ENCODE results near the gene POR.

POR gene

GRCh38 chr7:75875113-75876080 lies 39.6 kb upstream of the POR start:
- no peaks in the 10 kb centered on the region for H3F3A ChIP-seq (ENCODE audit: insufficient read depth, low read length)
- H3K79me2 ChIP-seq (ENCODE audit: insufficient read depth, low read length): no peaks in the 10 kb centered on the region
- TF ChIP-seq EZH2 (IDR thresholded peaks at IDR 0.05; ENCODE audit: borderline replicate concordance, low read length): no peak
- no peak for TF ChIP-seq CTCF (IDR thresholded peaks at IDR 0.05; ENCODE audit: low read length)
- H2AFZ ChIP-seq (ENCODE audit: low read length): no peak overlapping the region
- peaks cover 15% of the 10 kb centered on the region for H3K4me1 ChIP-seq (ENCODE audit: insufficient read depth, low read length, severe bottlenecking)
- no peaks in the 10 kb centered on the region for H4K20me1 ChIP-seq (ENCODE audit: insufficient read depth, low read length)
- no peaks in the 10 kb centered on the region for H3K27me3 ChIP-seq (ENCODE audit: insufficient read depth, low read length)
- H3K9me2 ChIP-seq (ENCODE audit: low read depth, low read length): no peaks in the 10 kb centered on the region
- H3K27ac ChIP-seq (ENCODE audit: low read depth, low read length, poor library complexity, severe bottlenecking): no peak overlapping the region
- H3K9me3 ChIP-seq (ENCODE audit: low read length): no peaks in the 10 kb centered on the region
- H3K36me3 ChIP-seq (ENCODE audit: insufficient read depth, low read length): no peaks in the 10 kb centered on the region
- no peak overlapping the region for H3K4me3 ChIP-seq (ENCODE audit: low read depth, low read length, poor library complexity, severe bottlenecking)
- H3K9ac ChIP-seq (ENCODE audit: low read length): no peak overlapping the region
- H3K4me2 ChIP-seq (ENCODE audit: low read length): no peak overlapping the region

- Histone ChIP-seq H3K9me2 (ENCODE audit: low read depth, low read length) (no peaks in the 10 kb centered on the region), H3K79me2 (ENCODE audit: insufficient read depth, low read length) (no peaks in the 10 kb centered on the region), H3K9me3 (ENCODE audit: low read length) (no peaks in the 10 kb centered on the region), H3K9ac (ENCODE audit: low read length) (no peak overlapping the region), H3K4me3 (ENCODE audit: low read depth, low read length, poor library complexity, severe bottlenecking) (no peak overlapping the region), H3F3A (ENCODE audit: insufficient read depth, low read length) (no peaks in the 10 kb centered on the region), H3K4me1 (ENCODE audit: insufficient read depth, low read length, severe bottlenecking) (peaks cover 15% of the 10 kb centered on the region), H3K27ac (ENCODE audit: low read depth, low read length, poor library complexity, severe bottlenecking) (no peak overlapping the region), H3K36me3 (ENCODE audit: insufficient read depth, low read length) (peaks cover 7% of the 10 kb centered on the region), H3K27me3 (ENCODE audit: insufficient read depth, low read length) (no peaks in the 10 kb centered on the region), H2AFZ (ENCODE audit: low read length) (no peak overlapping the region), H3K4me2 (ENCODE audit: low read length) (no peak overlapping the region), H4K20me1 (ENCODE audit: insufficient read depth, low read length) (no peaks in the 10 kb centered on the region)
- TF ChIP-seq CTCF (IDR thresholded peaks at IDR 0.05; ENCODE audit: low read length): no peak
- TF ChIP-seq EZH2 (IDR thresholded peaks at IDR 0.05; ENCODE audit: borderline replicate concordance, low read length): no peak
These were observed 38.7 kb upstream of the POR start for GRCh38 chr7:75876126-75876881.

- Histone ChIP-seq H3K9me2 (ENCODE audit: low read depth, low read length) (no peaks in the 10 kb centered on the region), H3K9me3 (ENCODE audit: low read length) (no peaks in the 10 kb centered on the region), H3K27me3 (ENCODE audit: insufficient read depth, low read length) (no peaks in the 10 kb centered on the region), H3F3A (ENCODE audit: insufficient read depth, low read length) (no peaks in the 10 kb centered on the region), H3K9ac (ENCODE audit: low read length) (peak overlapping the region; percentile 51), H3K4me2 (ENCODE audit: low read length) (peak overlapping the region; percentile 79), H3K36me3 (ENCODE audit: insufficient read depth, low read length) (peaks cover 28% of the 10 kb centered on the region), H3K27ac (ENCODE audit: low read depth, low read length, poor library complexity, severe bottlenecking) (no peak overlapping the region), H3K79me2 (ENCODE audit: insufficient read depth, low read length) (no peaks in the 10 kb centered on the region), H4K20me1 (ENCODE audit: insufficient read depth, low read length) (no peaks in the 10 kb centered on the region), H3K4me1 (ENCODE audit: insufficient read depth, low read length, severe bottlenecking) (peaks cover 15% of the 10 kb centered on the region), H2AFZ (ENCODE audit: low read length) (peak overlapping the region; percentile 50), H3K4me3 (ENCODE audit: low read depth, low read length, poor library complexity, severe bottlenecking) (peak overlapping the region; percentile 81)
- no peak for TF ChIP-seq CTCF (IDR thresholded peaks at IDR 0.05; ENCODE audit: low read length)
- TF ChIP-seq EZH2 (IDR thresholded peaks at IDR 0.05; ENCODE audit: borderline replicate concordance, low read length): no peak
These were observed 36.6 kb upstream of the POR start for GRCh38 chr7:75878312-75878768.

All from OCI-LY1 (cell line).